ENCODE data around the gene GJA4.
"Not testable (repeated sequence)": the region's sequence is repeated elsewhere in the genome, so short reads cannot be mapped to it uniquely, and the experiment has no call there.

The GJA4 gene

GRCh38 chr1:34770891-34771504 lies 21.8 kb upstream of the GJA4 start:
- DNase-seq (ENCODE audit: low read depth in 2 of 2), result no peak

DNA sequence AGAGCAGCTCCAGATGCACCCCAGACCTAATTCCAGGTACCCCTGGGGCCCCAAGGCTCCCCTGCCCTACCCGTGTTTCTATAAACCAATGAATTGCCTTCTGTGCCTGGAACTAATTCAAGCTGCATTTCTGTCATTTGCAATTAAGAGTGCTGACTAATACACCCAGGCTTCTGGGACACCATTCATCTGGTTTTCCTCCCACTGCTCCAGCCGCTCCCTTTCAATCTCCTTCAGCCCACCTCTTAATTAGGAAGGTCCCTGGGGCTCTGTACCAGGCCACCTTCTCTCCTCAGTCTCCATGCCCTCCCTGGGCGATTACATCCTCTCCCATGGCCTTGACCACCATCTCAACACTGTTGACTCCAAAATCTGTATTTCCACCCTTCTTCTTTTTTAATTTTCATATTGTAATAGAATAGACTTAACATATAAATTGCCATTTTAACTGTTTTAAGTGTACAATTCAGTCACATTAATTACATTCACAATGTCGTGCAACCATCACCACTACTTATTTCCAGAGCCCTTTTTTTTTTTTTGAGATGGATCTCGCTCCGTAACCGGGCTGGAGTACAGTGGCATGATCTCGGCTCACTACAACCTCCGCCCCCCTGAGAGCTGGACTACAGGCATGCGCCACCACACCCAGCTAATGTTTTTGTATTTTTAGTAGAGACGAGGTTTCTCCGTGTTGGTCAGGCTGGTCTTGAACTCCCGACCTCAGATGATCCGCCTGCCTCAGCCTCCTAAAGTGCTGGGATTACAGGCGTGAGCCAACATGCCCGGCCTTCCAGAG lies 21.0 kb upstream of the GJA4 start:
- DNase-seq (ENCODE audit: low read depth in 2 of 2), result no peak

DNA sequence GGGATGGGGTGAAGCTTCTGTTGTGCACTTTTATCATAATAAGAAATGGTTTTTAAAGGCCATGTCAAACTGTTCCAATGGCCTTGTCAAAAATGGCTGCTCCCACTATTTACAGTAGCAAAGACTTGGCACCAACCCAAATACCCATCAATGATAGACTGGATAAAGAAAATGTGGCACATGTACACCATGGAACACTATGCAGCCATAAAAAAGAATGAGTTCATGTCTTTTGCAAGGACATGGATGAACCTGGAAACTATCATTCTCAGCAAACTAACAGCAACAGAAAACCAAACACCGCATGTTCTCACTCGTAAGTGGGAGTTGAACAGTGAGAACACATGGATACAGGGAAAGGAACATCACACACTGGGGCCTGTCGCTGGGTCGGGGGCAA lies 19.7 kb upstream of the GJA4 start:
- not testable (repeated sequence) for DNase-seq (ENCODE audit: low read depth in 2 of 2)

DNA sequence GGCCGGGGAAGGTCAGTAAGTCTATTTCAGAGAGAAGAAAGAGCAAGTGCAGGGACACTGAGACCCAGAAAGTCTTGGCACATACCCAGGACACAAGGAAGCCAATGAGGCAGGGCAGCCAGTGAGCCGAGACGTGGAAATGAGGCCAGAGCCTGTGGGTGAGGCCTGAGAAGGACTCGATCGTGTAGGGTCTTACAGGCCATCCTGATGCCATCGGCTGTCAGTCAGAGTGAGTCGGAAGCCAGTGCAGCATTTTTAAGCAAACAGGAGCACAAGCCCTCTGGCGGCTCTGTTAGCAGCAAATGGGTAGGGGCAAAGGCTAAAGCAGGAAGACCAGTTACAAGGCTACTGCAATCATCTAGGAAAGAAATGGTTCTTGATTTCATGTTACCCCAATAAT lies 17.8 kb upstream of the GJA4 start:
- no peak for DNase-seq (ENCODE audit: low read depth in 2 of 2)

DNA sequence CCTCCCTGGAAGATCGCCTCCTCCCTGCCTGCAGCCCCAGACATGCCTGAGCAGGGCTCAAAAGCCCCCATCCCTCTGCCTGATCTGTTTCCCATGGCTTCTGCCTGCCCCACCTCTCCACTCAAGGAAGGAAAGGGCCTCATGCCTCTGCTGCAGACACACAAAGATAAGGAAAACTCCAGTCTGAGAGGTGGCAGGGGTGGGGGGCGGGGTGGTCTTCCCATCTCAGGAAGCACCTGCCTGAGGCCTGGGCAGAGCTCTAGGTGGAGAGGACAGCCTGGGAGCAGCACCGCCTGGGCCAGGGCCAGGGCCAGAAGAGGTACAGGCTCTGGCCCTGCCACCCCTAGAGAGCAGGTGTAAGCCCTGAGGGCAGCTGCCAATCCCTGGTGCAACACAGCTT lies 15.9 kb upstream of the GJA4 start:
- DNase-seq (ENCODE audit: low read depth in 2 of 2), result no peak

DNA sequence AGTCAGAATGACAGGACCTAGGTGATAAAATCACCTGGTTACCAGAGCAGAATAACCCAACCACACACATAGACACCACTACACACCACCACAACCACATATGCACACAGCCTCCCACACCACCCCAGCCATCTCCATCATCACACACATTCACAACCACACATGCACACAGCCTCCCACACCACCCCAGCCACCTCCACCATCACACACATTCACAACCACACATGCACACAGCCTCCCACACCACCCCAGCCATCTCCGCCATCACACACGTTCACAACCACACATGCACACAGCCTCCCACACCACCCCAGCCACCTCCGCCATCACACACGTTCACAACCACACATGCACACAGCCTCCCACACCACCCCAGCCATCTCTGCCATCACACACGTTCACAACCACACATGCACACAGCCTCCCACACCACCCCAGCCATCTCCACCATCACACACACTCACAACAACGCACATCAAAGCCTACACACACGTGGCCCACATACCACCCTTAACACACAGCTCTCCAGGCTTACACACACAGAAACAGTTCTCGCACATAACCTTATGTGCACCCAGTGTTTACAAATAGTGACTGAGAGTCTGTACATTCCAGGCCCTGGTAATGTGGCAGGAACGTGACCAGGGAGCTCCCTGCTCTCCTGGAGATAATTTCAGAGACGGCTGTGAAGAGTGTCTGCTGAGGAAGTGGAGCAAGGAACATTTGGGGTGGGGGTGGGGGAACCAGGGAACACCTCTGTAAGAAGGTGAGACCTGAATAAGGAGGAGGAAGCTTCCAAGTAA lies 15.1 kb upstream of the GJA4 start:
- DNase-seq (ENCODE audit: low read depth in 2 of 2), result no peak

- DNase-seq (ENCODE audit: low read depth in 2 of 2), result no peak
Measured at GRCh38 chr1:34778381-34778780, 14.4 kb upstream of the GJA4 start.

GRCh38 chr1:34779005-34779404 lies 13.8 kb upstream of the GJA4 start:
- no peak for DNase-seq (ENCODE audit: low read depth in 2 of 2)

DNA sequence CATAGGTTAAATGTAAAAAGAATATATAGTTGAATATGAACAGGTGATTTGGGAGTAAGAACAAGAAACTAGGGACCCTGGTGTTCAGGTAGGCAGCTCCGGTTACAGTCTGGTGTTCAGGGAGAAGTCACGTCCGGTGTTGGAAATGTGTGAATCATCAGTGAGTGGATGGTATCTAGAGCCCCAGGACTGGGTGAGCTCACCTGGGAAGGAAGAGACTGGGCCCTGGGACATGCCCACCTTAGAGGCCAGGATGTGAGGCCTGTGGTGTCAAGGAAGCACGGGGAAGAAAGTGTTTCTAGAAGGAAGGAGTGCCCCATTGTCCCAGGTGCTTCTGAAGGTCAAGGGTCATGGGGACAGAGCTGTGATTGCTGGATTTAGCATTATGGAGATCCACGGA lies 13.3 kb upstream of the GJA4 start:
- DNase-seq (ENCODE audit: low read depth in 2 of 2), result no peak

- no peak for DNase-seq (ENCODE audit: low read depth in 2 of 2)
Measured at GRCh38 chr1:34779962-34780361, 12.8 kb upstream of the GJA4 start.

DNA sequence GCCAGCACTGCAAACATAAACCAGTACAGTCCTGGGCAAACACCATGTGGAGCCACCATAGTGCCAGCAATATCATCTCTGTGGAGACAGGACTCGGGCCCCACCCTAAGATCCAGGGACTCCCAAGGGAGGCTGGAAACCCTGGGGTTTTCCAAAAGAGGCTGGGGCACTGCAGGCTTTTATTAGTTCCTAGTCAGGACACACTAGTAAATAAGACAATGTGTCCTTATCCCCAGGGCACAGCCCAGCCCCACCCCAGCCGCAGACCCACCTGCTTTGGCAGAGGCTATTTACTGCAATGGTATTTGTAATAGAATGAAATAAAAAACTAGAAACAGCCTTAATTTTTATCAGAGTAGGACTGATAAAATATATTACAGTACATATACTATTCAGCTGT lies 12.3 kb upstream of the GJA4 start:
- DNase-seq (ENCODE audit: low read depth in 2 of 2), result no peak

DNA sequence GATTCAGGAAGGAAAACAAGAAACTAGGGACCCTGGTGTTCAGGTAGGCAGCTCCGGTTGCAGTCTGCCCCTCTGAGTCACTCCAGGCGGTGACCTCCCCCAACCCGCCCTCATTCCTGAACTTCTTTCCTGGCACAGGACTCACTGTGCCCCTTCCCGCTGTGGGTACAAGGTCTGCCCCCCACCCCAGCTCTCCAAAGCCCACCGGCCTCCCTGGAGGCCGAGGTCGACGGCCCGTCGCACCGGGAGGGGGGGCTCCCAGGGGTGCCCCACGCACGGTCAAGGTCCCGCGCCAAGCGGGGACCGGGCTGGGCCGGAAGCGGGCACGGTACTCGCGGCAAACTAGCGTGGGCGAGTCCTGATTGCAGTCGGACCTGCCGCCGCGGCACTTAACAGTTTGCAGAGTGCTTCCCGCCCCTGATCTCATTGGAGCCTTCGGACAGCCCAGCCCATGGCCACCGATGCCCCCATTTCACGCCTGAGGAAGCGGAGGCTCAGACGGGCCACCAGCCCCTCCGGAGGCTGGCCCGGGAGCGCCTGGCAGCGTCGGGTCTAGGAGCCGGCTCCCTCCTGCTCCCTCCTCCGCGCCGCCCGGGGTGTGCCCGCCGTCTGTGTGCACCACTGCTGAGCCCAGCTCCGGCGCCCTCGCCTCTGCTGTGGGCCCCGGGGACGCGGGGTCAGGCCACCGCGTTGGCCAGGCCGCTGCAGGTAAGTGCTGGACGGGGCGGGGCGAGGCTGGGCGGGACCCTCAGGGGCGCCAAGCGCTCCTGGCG lies 11.5 kb upstream of the GJA4 start, which contains the start of gene GJB3:
Gene GJB3 (plus strand): TSS at position 144 of the 773 bp plus-strand sequence. CDS start 3,549 bp downstream, outside the sequence.
- no peak for DNase-seq (ENCODE audit: low read depth in 2 of 2)

DNA sequence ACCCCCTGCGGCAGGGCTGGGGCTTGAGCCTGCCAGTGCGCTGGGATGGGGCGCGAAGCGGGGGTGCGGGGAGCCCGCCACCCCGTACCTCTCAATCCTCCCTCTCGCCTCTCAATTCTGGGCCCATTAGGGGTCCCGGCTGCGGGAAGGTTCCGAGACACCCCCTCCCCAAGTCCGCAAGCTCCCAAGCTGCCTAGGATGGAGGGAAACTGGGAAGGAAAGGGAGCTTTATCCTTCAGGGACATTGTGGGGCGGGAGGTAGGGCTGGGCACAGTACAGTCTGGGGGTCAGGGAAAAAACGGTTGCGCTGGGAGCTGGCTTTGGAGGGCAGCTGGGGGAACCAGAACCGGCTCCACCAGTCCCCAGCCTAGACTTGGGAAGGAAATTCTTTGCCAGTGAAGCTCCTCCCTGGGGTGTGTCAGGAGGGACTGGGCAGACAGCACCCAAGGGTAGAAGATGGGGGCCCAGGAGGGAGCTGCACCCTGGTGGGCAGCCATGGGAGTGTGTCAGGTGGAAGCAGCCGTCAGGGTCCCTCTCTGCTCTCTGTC lies 10.9 kb upstream of the GJA4 start:
- no peak for DNase-seq (ENCODE audit: low read depth in 2 of 2)

DNA sequence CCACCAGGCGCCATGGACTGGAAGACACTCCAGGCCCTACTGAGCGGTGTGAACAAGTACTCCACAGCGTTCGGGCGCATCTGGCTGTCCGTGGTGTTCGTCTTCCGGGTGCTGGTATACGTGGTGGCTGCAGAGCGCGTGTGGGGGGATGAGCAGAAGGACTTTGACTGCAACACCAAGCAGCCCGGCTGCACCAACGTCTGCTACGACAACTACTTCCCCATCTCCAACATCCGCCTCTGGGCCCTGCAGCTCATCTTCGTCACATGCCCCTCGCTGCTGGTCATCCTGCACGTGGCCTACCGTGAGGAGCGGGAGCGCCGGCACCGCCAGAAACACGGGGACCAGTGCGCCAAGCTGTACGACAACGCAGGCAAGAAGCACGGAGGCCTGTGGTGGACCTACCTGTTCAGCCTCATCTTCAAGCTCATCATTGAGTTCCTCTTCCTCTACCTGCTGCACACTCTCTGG lies 8.0 kb upstream of the GJA4 start:
- DNase-seq (ENCODE audit: low read depth in 2 of 2), result no peak

GRCh38 chr1:34785231-34785874 lies 7.4 kb upstream of the GJA4 start:
- DNase-seq (ENCODE audit: low read depth in 2 of 2), result no peak

GRCh38 chr1:34785875-34786470 lies 6.8 kb upstream of the GJA4 start:
- DNase-seq (ENCODE audit: low read depth in 2 of 2), result no peak

DNA sequence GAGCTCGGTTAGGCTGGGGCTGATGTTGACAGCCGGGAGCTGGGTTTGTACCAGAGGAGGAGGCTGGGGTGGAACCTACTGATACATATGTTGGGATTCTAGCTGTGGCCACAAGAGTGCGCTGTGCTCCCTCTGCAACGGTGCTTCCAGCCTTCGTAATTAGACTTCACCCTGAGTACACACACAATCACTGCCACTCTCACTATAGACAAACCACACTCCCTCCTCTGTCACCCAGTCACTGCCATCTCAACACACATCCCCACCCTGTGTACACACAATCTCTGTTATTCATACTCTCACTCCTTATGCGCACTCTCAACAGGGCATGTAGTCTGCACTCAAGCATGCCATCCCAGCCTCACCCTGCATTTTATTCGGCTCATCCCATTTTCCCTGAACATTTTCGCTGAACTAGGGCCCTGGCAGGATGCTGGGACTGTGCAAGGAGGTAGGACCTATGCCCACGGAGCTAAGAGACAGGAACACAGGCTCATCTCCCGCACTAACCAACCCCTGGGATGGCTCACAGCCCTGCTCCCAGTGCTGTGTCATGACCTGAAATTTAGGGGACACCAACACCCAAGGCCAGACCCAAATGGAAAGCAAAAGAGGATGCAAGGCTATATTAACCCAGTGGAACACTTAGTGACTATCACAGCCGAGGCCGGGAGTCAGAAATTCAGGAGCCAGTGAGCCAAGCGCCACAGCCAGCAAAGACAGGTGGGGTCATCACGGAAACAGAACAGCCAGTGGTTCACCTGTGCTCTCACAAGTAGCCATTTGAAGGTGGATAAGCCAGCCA lies 6.1 kb upstream of the GJA4 start:
- peak; percentile 4 to 27 for DNase-seq (ENCODE audit: low read depth in 2 of 2)

- no peak for DNase-seq (ENCODE audit: low read depth in 2 of 2)
Measured at GRCh38 chr1:34787461-34788420, 5.1 kb upstream of the GJA4 start.
